K562 (cell line): Measurements from ENCODE around the gene FABP7. TPM values are rescaled to one million over a fixed set of nuclear protein-coding genes. Genes with fewer than 3 reads are reported as not detected.

Source experiments
- ATAC-seq: fragments of 200-7000 bp; cut with Tn5 transposase; 3 replicates; pipeline ENCODE4 v1.9.1; 2020; ENCODE audit warnings: moderate library complexity
- BruUV-seq: library from RNA; stranded (reverse); fragments of 400-500 nt; replicated peaks from 2 replicates; lab custom pipeline; 2021; lab: Mats Ljungman, UMichigan
- CTCF ChIA-PET: fragments of 300-600 bp; formaldehyde crosslinking; extraction: SDS; loops from one replicate; lab custom pipeline; 2021; ENCODE audit warnings: low intra/inter-chr PET ratio; lab: Yijun Ruan, JAX
- POLR2A ChIA-PET: fragments of 300-600, 350-650 bp; sonication (Branson Sonifier 250); formaldehyde crosslinking; extraction: SDS; loops from one replicate; lab custom pipeline; 2021; ENCODE audit warnings: antibody characterized with exemption, inconsistent platforms; lab: Yijun Ruan, JAX
- DNase-seq, 4 experiments: peaks; one replicate each; pipeline versions ENCODE4 v3.0.0 to v3.0.0-alpha.2; 2011 to 2018; ENCODE audit warnings: low spot score in 3 of 4, mixed read lengths in 3 of 4; ENCODE audit errors: extremely low read depth in 1 of 4
- FAIRE-seq: peaks from 2 replicates; lab custom pipeline; 2011; peaks lifted over from hg19 to GRCh38; lab: Jason Lieb, UNC
- H2AFZ ChIP-seq: 2 replicates; pipeline ENCODE4 v1.6.0; 2011; ENCODE audit warnings: low read depth, low read length, control low read depth, inconsistent platforms
- H3K27ac ChIP-seq: fragments of 200-600 bp; 3 replicates; pipeline ENCODE4 v1.8.0; 2011; ENCODE audit warnings: low read depth, mild to moderate bottlenecking, control low read depth, inconsistent platforms, low read length, moderate library complexity, mixed read lengths; ENCODE audit errors: extremely low read depth
- H3K27me3 ChIP-seq, 2 experiments: fragments of 300-600 bp in 1 of 2; 2 replicates in 1 of 2; 3 replicates in 1 of 2; pipeline versions ENCODE4 v1.6.0 to v1.8.0; 2011; ENCODE audit warnings: inconsistent platforms in 2 of 2, low read length in 2 of 2, mild to moderate bottlenecking in 1 of 2, mixed read lengths in 1 of 2, moderate library complexity in 1 of 2; ENCODE audit not compliant: control insufficient read depth in 2 of 2, insufficient read depth in 2 of 2
- H3K36me3 ChIP-seq: fragments of 300-600 bp; 3 replicates; pipeline ENCODE4 v1.8.0; 2011; ENCODE audit warnings: mild to moderate bottlenecking, low read length, inconsistent platforms; ENCODE audit not compliant: control insufficient read depth, insufficient read depth
- H3K4me1 ChIP-seq, 2 experiments: fragments of 200-600 bp in 1 of 2; replicated peaks in 1 of 2; 2 replicates in 1 of 2; 3 replicates in 1 of 2; pipeline versions ENCODE4 v1.5.1 to v1.8.0; 2011; ENCODE audit warnings: inconsistent platforms in 2 of 2, low read length in 2 of 2, mild to moderate bottlenecking in 1 of 2, mixed read lengths in 1 of 2, moderate library complexity in 1 of 2; ENCODE audit not compliant: control insufficient read depth in 2 of 2, insufficient read depth in 2 of 2
- H3K4me2 ChIP-seq: 2 replicates; pipeline ENCODE4 v1.6.1; 2011; ENCODE audit warnings: low read length, control low read depth, inconsistent platforms, mixed read lengths; ENCODE audit not compliant: insufficient read depth
- H3K4me3 ChIP-seq: fragments of 200-600 bp; sonication (generic), shearing (Covaris generic); 2 replicates; pipeline ENCODE4 v1.5.1; 2016; ENCODE audit warnings: control low read depth, inconsistent platforms
- H3K79me2 ChIP-seq: fragments of 200-600 bp; 3 replicates; pipeline ENCODE4 v1.8.0; 2011; ENCODE audit warnings: low read length, inconsistent platforms; ENCODE audit not compliant: control insufficient read depth, insufficient read depth
- H3K9ac ChIP-seq, 2 experiments: 2 replicates each; pipeline versions ENCODE4 v1.6.0 to v1.6.1; 2011; ENCODE audit warnings: low read depth in 2 of 2, low read length in 2 of 2, control low read depth in 1 of 2, inconsistent platforms in 1 of 2, mild to moderate bottlenecking in 1 of 2, mixed read lengths in 1 of 2; ENCODE audit not compliant: insufficient read depth in 1 of 2
- H3K9me1 ChIP-seq: one replicate; pipeline ENCODE4 v1.6.0; 2011; ENCODE audit warnings: inconsistent platforms, mild to moderate bottlenecking, low read length, moderate library complexity; ENCODE audit not compliant: control insufficient read depth, insufficient read depth
- H3K9me3 ChIP-seq: replicated peaks from 2 replicates; pipeline ENCODE4 v1.5.1; 2011; ENCODE audit warnings: low read depth, low read length, inconsistent platforms; ENCODE audit not compliant: control insufficient read depth, insufficient read depth
- H4K20me1 ChIP-seq: replicated peaks from 2 replicates; pipeline ENCODE4 v1.6.1; 2011; ENCODE audit warnings: low read length, inconsistent platforms, mixed read lengths; ENCODE audit not compliant: control insufficient read depth, insufficient read depth
- CREB1 ChIP-seq, 2 experiments: sonication (generic) in 1 of 2; formaldehyde crosslinking in 1 of 2; IDR thresholded peaks; 2 replicates each; pipeline versions ENCODE4 v1.6.1 to v1.8.0; 2012 to 2022; ENCODE audit warnings: inconsistent platforms in 1 of 2, mild to moderate bottlenecking in 1 of 2, missing genetic modification reagents in 1 of 2, moderate library complexity in 1 of 2
- FIP1L1 ChIP-seq: fragments of 200-400 bp; formaldehyde crosslinking; IDR thresholded peaks from 2 replicates; pipeline ENCODE4 v1.6.1; 2018; ENCODE audit warnings: mild to moderate bottlenecking, low read depth, low read length; ENCODE audit not compliant: poor library complexity, severe bottlenecking
- HIVEP1 ChIP-seq: fragments of 250-450 bp; sonication (Bioruptor Pico); IDR thresholded peaks from 2 replicates; pipeline ENCODE4 v1.4.0; 2020; ENCODE audit warnings: mild to moderate bottlenecking
- NEUROD1 ChIP-seq: fragments of 150-350 bp; IDR thresholded peaks from 2 replicates; pipeline ENCODE4 v1.6.1; 2014; ENCODE audit warnings: borderline replicate concordance, low read length, low read depth; ENCODE audit not compliant: partially characterized antibody
- SRSF3 ChIP-seq: fragments of 200-400 bp; formaldehyde crosslinking; IDR thresholded peaks from 2 replicates; pipeline ENCODE4 v1.6.1; 2016; ENCODE audit warnings: mild to moderate bottlenecking, low read length, moderate library complexity; ENCODE audit not compliant: insufficient read depth
- ZFP30 ChIP-seq: fragments of 250-450 bp; sonication (Bioruptor Pico); IDR thresholded peaks from 2 replicates; pipeline ENCODE4 v1.8.0; 2022; ENCODE audit warnings: moderate library complexity, mild to moderate bottlenecking, inconsistent platforms, borderline replicate concordance
- ZNF140 ChIP-seq: fragments of 250-450 bp; sonication (Bioruptor Pico); IDR thresholded peaks from 2 replicates; pipeline ENCODE4 v1.8.0; 2021; ENCODE audit warnings: moderate library complexity, mild to moderate bottlenecking, inconsistent platforms
- ZNF277 ChIP-seq: fragments of 250-450 bp; sonication (Bioruptor Pico); IDR thresholded peaks from 2 replicates; pipeline ENCODE4 v1.8.0; 2022; ENCODE audit warnings: inconsistent platforms, mild to moderate bottlenecking, moderate library complexity, borderline replicate concordance
- WGBS: fragments of 100-300 bp; shearing (Covaris generic); methylation state at CpG from one replicate; pipeline ENCODE4 v1.1.6; 2016; ENCODE audit warnings: low coverage, mixed read lengths; ENCODE audit not compliant: insufficient coverage; ENCODE audit errors: missing lambda C conversion rate; 5-methylcytosine and 5-hydroxymethylcytosine counted together
- in situ Hi-C: fragments of 300-500 bp; cut with MboI; formaldehyde crosslinking; loops from 4 replicates; pipeline ENCODE4 v1.15.0; 2018; ENCODE audit warnings: inconsistent platforms, mixed read lengths
- intact Hi-C: fragments of 100-400 bp; cut with micrococcal nuclease; formaldehyde crosslinking; loops from 2 replicates; pipeline ENCODE4 v1.14.2; 2022
- polyA plus RNA-seq, 8 experiments: library from polyadenylated mRNA; depleted of rRNA in 4 of 8; stranded (reverse) in 5 of 8; unstranded in 3 of 8; fragments of >200 nt; fragmentation: Nextera tagmentation in 2 of 8; fragmentation: Illumina TruSeq in 1 of 8; extraction: Ambion mirVana in 2 of 8; extraction: Trizol in 1 of 8; gene quantifications; 2 replicates each; pipeline versions ENCODE4 v1.2.1 to v1.2.3, GENCODE V29; 2011 to 2014; ENCODE audit warnings: inconsistent platforms in 1 of 8, missing spikeins in 1 of 8
- total RNA-seq, 7 experiments: library from RNA; depleted of rRNA in 6 of 7; stranded (reverse); fragments of >200 nt in 6 of 7; fragmentation: Illumina TruSeq in 2 of 7; extraction: Trizol in 2 of 7; gene quantifications; 2 replicates each; pipeline versions ENCODE4 v1.2.1 to v1.2.3, GENCODE V29; 2011 to 2021; ENCODE audit warnings: low replicate concordance in 1 of 7

Gene FABP7
- total and polyA plus RNA-seq, 9 of the 15 experiments (the other 6 are each of a cell fraction or from before 2014, with no cell fraction given): 0.07 to 0.14 TPM; not detected in 7

GRCh38 chr6:122783401-122783800 is 3.9 kb downstream of the FABP7 start (continued):
- TF ChIP-seq CREB1 (IDR thresholded peaks at IDR 0.05): no peak
- no peak for TF ChIP-seq CREB1 (CRISPR knock-in tag; IDR thresholded peaks at IDR 0.05)

DNA sequence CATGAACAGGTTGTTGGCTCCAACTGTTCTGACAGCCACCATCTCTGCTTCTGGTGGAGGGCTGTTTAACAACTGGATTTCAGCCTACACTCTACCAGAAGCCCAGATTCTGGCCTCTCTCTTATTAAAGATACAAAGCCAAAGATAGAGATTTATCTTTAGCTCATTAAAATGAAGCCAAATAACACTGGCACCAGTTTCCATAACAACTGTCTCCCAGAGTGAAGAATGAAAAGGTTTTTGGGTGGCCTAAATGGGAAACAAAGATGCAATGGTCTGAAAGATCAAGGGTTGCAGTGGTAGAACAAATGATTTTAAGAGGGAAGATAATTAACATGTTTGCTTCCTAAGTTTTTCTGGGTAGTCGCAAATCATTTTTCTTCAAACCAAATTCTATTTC is 6.4 kb downstream of the FABP7 start:
- FAIRE-seq: no peak
- in situ Hi-C loops: no loop called here
- intact Hi-C loops: no loop called here

More for the DNA sequence above, 6.4 kb downstream of the FABP7 start:
- ATAC-seq (no peak), DNase-seq (no peak)
- ChIA-PET CTCF (interaction anchor here (0.6 kb wide), 1 partner anchor 378 kb away, joined by 3 read pairs; no protein-coding TSS in a partner anchor), POLR2A (interaction anchor here (0.6 kb wide), 1 partner anchor 11 kb away, joined by 3 read pairs; no protein-coding TSS in a partner anchor)
- Histone ChIP-seq H4K20me1 (no peaks in the 10 kb centered on the region), H3K9me3 (no peaks in the 10 kb centered on the region), H3K9me1 (no peaks in the 10 kb centered on the region), H3K4me2 (no peak overlapping the region), H3K27ac (no peak overlapping the region), H3K36me3 (no peaks in the 10 kb centered on the region), H3K4me3 (no peak overlapping the region), H3K9ac (no peak overlapping the region), H3K27me3 (peaks cover 2 to 11% of the 10 kb centered on the region in 2 experiments; a peak in 3 of 5 replicates), H3K79me2 (no peaks in the 10 kb centered on the region), H3K4me1 (peaks cover 6 to 9% of the 10 kb centered on the region in 2 experiments; a peak in 4 of 5 replicates), H2AFZ (no peak overlapping the region)
- WGBS: 12% methylated on average over 1 of the region's 1 CpG
- TF ChIP-seq ZFP30 (CRISPR knock-in tag): no peak
- TF ChIP-seq ZNF277 (CRISPR knock-in tag): no peak
- TF ChIP-seq NEUROD1: no peak
- no peak for TF ChIP-seq HIVEP1 (CRISPR knock-in tag)
- TF ChIP-seq FIP1L1: no peak
- no peak for TF ChIP-seq ZNF140 (CRISPR knock-in tag)
- TF ChIP-seq SRSF3: no peak
- no TSS peak for BruUV-seq
